SU-DHL-6 (cell line): ENCODE data around the gene GPRIN3.

Experiments used
- CTCF ChIP-seq: fragments of 200-600 bp; sonication (generic); IDR thresholded peaks from one replicate; pipeline ENCODE4 v1.5.1; 2017; ENCODE audit warnings: antibody characterized with exemption, mild to moderate bottlenecking, low read length, moderate library complexity; ENCODE audit not compliant: insufficient read depth, poor library complexity, severe bottlenecking
- EZH2phosphoT487 ChIP-seq: fragments of 200-600 bp; sonication (generic), shearing (Covaris generic); conservative IDR thresholded peaks from 2 replicates; pipeline ENCODE4 v1.6.1; 2018; ENCODE audit warnings: mild to moderate bottlenecking, antibody characterized with exemption, low read length, moderate library complexity, mixed read lengths

GRCh38 chr4:89248879-89249281 is 58.7 kb downstream of the GPRIN3 start:
- TF ChIP-seq CTCF: no peak
- TF ChIP-seq EZH2phosphoT487: no peak
